Suprapubic skin (tissue), 3 donors: ENCODE data around the gene ANKH.

Source experiments
- POLR2A ChIP-seq, 2 donors: fragments of 450-650 bp; IDR thresholded peaks; one replicate each; pipeline ENCODE4 v1.6.1; 2017; ENCODE audit warnings: antibody characterized with exemption in 2 of 2, mild to moderate bottlenecking in 2 of 2, moderate library complexity in 2 of 2
- TF ChIP-seq, protein P1 (sequence below), 2 donors: fragments of 200-600 bp in 1 of 2; fragments of 450-650 bp in 1 of 2; sonication (generic) in 1 of 2; IDR thresholded peaks; one replicate each; pipeline ENCODE4 v1.5.1; 2016 to 2019; ENCODE audit warnings: antibody characterized with exemption in 2 of 2, mild to moderate bottlenecking in 1 of 2, moderate library complexity in 1 of 2

DNA sequence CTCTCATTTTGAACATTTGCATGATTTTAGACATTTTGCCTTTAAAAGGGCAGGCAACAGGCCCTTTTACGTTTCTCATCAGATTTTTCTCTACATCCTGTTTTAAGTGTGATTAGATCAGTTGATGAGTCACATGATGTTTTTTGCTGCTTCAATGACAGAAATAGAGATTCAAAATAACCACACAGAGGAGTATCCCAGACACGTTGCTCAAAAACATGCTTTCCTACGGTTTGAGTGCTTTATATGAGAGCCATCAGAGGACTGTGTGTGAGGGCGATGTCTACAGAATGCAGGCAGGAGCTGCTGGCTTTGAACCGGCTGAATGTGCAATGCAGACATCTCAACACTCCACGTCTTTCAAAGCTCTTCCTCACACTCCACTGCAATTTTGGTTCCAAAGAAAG is 165.0 kb downstream of the ANKH start:
- TF ChIP-seq, protein P1, sequence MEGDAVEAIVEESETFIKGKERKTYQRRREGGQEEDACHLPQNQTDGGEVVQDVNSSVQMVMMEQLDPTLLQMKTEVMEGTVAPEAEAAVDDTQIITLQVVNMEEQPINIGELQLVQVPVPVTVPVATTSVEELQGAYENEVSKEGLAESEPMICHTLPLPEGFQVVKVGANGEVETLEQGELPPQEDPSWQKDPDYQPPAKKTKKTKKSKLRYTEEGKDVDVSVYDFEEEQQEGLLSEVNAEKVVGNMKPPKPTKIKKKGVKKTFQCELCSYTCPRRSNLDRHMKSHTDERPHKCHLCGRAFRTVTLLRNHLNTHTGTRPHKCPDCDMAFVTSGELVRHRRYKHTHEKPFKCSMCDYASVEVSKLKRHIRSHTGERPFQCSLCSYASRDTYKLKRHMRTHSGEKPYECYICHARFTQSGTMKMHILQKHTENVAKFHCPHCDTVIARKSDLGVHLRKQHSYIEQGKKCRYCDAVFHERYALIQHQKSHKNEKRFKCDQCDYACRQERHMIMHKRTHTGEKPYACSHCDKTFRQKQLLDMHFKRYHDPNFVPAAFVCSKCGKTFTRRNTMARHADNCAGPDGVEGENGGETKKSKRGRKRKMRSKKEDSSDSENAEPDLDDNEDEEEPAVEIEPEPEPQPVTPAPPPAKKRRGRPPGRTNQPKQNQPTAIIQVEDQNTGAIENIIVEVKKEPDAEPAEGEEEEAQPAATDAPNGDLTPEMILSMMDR (IDR thresholded peaks at IDR 0.05): no peak
- no peak for TF ChIP-seq POLR2A (IDR thresholded peaks at IDR 0.05)
